HG02870 (cell line): Measurements from ENCODE around the gene LRRC38.
A peak's percentile ranks its signal among the peaks of the same experiment; 100 is the strongest.

ENCODE experiments used
- ATAC-seq: cut with Tn5 transposase; IDR thresholded peaks from one replicate; pipeline ENCODE4 v1.9.1; 2021; ENCODE audit warnings: mild to moderate bottlenecking, moderate library complexity; ENCODE audit not compliant: unreplicated experiment

Gene LRRC38

DNA sequence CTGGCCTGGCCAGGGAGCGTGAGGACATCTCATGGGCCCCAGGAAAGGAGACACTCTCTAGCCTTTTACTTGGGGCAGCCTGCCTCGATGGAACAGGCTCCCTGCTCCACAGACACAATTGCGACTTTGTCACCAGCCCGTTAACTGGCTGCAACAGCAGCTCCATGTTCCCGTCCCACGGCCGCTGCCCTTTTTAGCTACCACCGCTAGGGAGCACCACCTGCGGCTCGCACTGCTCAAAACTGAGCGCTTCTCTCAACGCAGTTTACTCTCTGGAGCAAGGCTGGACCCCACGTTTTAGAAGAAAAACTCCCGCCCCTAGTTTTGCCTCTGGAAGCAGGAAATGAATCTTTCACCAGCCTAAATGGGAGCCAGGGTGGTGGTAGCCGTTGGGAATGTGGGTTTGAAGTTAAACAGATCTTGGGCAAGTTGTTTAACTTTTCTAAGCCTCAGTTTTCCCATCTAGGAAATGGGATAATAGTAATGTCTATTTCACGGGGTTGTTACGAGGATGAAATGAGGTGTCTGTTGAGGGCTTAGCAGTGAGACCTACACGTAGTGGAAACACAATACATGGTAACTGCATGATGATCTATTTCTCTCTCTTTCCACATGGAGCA, 3.5 kb upstream of the LRRC38 start:
- ATAC-seq, result no peak

DNA sequence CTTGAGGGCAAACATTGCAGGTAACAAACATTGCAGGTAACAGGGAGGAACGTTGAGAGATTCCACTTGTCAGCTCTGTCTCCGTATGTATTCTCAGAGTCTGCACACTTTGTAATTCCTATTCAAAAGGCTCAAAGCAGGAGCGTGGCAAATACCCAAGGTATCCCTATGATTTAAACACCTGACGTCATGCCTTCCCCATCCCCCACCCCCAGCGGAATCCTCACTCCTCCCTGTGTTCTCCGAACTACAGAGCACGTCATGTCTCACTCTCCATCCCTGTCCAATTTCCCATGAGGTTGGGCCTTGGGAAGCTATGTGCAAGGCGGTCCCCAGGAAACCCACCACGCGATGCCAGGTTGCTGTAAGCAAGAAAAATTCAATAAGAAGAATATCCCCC, 2.8 kb upstream of the LRRC38 start:
- no peak for ATAC-seq

DNA sequence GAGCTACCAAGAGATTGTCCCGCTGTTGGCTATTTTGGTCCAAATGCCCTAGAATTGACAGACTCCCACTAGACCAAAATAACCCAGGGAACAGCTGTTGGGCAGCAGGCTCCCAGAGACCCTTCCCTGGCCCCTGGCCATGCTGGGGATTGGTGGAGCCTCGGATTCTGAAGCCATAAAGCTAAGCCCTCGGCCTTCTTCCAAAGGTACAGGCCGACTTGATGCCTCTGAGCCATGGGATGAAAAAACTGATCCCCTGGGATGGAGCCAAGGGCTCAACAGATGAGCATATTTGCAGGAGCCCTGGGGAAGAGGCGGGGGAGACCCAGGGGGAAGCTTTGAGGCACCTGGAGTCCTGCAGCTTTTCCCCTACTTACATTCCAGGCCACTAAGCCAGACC, 1.0 kb upstream of the LRRC38 start:
- no peak for ATAC-seq

DNA sequence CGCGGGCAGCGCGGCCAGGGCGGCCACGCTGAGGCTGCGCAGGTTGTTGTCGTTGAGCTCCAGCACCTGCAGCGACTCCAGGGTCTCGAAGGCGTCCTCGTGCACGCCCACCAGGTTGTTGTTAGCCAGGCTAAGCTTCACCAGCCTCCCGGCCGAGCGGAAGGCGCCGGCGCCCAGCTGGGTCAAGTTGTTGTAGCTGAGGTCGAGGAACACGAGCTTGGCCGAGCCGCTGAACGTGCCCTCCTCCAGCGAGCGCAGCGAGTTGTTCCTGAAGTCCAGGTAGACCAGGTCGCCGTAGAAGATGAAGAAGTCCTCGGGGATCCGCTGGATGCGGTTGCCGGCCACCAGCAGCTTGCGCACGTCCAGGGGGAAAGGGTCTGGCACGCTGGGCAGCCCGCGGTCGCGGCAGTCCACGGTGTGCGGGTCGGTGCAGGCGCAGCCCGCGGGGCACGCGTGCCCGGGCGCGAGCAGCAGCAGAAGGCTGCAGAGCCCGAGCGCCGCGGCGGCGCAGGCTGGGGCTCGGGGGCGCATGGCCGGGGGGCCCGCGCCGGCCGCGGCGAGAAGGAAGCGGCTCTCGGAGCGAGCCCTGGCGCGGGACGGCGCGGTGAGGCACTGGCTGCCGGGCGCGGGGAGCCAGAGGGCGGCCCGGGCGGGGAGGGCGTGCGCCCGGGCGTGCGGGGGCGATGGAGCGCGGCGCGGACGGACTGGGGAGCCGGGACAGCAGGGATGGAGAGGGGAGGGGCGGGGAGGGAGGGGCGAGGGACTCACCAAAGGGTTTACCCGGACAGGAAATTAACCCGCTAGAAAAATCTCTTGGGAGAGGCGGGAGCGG, 524 bp downstream of the LRRC38 start:
- no peak for ATAC-seq

DNA sequence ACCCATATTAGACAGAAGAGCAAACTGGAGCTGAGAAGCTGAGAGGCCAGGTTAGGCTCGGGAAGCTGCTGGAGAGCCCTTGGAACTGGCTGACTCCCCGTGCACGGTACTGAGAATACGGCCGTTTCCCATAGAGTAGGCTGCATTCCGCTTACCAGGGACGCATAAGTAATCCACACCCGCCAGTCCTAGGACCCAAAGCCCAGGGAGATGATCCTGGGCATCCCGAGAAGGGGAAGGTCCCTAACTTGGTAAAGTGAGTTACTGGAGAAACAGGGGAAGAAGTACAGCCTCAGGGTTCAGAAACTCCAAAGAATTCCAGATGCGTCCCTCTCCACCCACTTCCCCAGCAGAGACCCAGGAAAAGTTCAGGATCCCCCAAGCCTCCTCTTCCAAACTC, 1.3 kb downstream of the LRRC38 start:
- no peak for ATAC-seq

DNA sequence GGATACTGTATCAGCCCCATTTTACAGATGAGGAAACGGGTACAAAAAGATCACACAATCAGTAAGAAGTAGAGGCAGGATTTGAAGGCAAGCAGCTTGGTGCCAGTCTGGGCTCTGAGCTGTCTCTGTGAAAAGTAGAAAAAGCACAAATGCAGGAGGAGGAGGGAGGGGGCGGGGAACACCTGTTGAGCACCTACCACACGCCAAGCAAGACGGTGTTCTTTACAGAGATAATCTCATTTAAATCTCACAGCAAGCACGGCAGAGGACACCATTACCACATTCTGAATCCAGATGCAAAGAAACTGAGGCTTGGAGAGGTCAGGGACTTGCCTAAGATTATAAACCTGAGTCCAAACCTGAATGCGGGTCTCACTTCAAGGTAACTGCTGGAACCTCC, 3.3 kb downstream of the LRRC38 start:
- ATAC-seq, result no peak

DNA sequence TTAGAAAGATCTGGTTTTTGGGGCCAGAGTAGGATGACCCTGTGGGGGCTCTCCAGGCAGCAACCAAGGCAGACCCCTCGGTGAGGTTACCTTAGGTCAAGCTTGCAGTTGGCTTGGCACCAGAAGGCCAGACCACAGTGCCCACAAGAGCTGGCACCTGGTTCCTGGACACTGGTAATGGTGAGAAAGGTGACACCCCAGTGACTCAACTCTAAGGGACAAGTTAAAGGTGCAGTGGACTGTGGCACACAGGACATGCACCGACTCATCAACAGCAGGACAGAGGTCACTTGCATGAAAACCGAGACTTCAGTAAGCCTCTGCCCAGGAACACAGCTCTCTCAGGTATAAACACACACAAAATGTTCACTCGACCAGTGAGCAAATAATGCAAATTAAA, 6.7 kb downstream of the LRRC38 start:
- no peak for ATAC-seq

DNA sequence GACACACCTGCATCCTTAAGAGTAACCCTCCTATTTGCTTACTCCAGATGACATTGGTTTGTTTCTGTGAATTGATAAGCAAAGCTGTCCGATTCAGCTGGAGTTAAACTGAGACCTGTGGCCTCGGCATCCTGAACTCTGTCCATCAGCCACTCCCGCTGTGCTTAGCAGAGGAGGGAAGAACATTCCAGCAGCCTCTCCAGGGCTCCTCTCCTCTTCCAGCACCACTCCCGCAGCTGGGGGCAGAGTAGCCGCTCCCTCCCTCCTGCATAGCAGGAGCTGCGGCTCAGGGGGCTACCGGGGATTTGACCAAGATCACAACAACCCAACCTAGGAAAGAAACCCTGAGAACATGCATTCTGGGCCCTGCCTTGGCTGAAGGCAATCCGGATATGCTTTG, 8.8 kb downstream of the LRRC38 start:
- ATAC-seq, result no peak

DNA sequence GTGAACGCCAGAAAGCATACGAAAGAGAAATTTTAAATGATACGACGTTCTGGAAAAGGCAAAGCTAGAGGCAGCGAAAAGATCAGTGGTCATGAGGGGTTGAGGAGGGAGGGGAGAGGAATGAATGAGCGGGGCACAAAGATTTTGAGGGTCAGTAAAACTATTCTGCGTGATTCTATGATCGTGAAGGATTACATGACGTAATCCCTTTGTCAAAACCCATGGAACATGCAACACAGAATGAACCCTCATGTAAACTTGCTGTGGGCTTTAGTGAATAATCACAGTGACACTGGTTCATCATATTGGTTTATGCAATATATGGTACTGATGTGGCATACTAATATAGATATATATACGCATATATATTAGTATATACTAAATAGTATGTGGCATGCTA, 13.0 kb downstream of the LRRC38 start:
- ATAC-seq, result no peak

DNA sequence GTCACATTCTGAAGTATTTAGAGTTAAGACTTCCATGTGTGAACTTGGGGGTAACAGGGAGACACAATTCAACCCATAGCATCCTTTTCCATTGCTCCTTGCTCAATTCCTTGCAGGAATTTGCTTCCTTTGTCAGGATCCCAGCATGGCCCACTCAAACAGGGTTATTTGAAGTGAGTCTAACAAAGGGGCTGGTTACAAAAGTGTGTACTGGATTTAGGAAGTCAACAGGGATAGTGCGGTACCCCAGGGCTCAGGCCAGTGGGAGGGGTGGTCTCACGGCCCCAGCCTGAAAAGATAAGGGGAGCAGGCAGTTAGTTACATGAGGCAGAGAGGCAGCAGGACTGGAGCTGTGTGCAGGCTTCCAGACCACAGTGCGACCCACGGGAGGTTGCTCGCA, 14.4 kb downstream of the LRRC38 start:
- no peak for ATAC-seq

DNA sequence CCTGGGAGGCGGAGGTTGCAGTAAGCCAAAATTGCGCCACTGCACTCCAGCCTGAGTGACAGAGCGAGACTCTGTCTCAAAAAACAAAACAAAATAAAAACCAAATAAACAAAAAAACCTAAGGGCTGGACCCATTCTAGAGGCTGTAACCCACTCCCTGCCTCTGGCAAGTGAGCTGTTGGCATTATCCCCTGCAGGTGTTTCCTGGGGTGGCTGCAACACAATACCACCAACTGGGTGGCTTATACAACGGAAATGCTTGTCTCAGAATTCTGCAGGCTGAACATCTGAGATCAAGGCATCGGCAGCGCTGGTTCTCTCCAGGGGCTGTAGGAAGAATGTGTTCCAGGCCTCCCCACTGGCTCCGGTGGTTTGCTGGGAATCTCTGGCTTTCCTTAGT, 15.2 kb downstream of the LRRC38 start:
- no peak for ATAC-seq

DNA sequence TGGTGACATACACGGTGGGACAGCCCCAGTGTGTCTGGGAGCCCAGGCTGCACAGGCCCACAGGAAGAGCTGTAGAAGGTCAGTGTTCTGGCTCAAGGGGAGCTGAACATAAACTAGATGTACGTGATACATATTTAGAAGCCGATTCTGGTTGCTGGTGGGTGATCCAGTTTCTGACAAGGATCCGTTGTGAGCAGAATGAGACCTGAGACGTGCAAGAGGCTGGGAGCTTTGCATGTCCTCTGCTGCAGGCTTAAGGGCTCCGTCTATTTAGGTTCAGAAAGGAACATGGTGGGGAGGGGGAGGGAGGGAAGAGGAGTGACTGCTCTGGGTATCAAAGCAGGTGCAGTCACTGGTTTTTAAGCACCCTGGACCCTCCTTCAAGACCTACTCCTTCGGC, 18.6 kb downstream of the LRRC38 start:
- no peak for ATAC-seq

DNA sequence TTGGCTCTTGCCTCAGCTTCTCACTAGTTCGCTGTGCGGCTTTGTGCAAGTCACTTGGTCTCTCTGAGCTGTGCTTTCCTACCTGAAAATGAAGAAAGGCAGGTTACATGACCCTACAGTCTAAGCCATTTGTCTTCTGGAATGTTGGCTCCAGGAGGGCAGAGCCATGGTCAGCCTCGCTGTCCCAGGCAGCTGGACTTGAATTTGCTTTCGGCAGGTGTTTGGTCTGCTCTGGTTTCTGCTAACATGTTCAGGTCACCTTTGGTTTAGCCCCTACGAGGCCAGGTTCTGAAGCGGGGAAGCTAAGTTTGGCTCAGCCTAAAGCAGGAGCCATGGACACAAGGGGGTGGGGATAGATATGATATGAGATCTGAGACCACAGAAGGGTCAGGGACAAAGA, 19.1 kb downstream of the LRRC38 start:
- no peak for ATAC-seq

DNA sequence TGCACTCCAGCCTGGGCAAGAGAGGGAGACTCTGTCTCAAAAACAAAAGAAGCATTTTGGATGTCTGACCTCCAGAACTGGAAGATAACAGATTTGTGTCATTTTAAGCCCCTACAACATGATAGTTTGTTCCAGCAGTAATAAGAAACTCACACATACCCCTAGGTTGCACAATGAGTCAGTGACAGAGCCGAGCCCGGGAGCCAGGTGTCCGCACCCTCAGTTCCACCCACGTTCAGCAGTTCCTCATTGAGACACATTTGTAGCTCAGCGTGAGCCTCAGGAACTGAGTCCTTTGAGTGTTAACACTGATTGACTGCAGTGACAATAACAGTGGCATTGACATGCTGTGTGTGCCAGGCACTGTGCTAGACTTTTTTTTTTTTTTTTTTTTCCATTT, 19.8 kb downstream of the LRRC38 start:
- peak; percentile 73 for ATAC-seq

DNA sequence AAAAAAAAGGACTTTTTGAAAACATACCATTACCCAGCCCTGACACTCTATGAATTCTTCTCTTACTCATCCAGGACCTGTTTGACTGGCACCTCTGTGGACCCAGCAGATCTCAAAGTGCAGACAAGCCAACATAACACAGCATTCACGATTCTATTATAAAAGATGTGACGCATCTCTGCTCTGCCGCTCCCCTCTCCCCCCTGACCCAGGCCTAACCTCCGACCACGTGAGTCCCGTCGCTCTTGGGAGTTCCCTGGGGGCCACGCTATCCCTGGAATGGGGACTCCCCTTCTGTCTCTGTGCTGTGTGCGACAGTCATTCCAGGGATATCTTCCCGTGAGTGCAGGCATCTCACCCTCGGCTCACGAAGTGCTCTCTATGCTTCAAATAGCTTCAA, 21.1 kb downstream of the LRRC38 start:
- ATAC-seq, result no peak

DNA sequence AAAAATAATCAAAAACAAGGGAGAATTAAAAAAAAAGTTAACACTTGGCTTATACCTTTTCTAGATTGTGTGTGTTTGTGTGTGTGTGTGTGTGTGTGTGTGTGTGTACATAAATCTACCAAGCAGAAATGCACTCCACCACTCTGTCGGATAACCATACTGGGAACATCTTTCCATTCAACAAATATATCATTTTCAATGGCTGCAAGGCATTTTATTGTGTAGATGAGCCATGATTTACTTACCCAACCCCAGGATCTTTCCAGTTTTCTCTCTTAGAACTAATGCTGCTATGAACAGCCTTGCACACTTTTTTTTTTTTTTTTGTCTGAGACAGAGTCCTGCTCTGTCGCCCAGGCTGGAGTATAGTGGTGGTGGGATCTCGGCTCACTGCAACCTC, 25.8 kb downstream of the LRRC38 start:
- ATAC-seq, result no peak

DNA sequence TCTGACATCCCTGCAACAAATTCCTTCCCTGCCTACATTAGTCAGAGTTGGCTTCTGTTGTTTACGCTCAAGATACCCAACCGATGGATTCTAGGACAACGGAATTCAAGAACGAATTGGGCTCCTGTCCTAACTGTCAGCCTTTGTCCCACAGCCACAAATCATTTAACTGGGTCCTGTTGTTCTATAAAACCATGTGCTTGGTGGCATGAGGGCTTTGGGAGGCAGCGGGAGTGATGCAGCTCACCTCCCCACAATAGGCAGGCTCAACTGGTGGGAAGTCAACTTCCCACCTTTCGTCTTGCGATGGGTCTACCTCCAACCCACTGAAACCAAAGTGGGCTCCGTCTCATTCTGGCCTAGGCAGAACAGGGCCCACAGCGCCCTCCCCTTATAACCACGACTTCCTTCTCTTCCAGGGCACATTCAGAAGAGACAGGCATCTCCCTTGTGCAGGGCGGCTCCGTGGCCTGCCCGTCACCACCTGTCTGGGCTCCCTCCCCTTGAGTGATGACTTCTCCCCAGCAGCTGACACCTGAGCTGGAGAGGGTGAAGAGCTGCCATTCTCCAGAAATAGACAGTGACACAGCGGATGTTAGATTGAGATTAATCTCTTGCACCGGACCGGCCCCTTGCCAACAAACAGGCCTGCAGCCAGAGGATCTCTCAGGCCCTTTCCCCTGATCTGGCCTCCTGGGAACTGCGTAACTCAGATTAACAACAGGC, 26.5 kb downstream of the LRRC38 start:
- ATAC-seq, result no peak

DNA sequence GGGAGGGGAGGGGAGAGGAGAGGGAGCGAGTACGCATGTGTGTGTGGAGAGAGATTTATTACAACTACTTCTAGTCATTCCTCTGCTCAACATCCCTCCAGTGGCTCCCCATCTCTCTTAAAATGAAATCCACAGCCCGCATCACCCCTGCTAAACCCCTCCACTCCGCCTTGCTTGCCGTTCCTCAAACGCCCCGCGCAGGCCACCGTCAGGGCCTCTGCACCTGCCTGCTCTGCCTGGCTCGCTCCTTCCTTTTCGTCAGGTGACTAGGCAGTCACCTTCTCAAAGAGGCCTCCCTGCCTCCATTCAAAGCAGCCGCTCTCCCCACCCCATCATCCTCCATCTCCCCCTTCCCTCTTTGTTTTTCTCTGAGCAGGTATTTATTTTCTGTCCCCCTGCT, 29.9 kb downstream of the LRRC38 start:
- no peak for ATAC-seq

DNA sequence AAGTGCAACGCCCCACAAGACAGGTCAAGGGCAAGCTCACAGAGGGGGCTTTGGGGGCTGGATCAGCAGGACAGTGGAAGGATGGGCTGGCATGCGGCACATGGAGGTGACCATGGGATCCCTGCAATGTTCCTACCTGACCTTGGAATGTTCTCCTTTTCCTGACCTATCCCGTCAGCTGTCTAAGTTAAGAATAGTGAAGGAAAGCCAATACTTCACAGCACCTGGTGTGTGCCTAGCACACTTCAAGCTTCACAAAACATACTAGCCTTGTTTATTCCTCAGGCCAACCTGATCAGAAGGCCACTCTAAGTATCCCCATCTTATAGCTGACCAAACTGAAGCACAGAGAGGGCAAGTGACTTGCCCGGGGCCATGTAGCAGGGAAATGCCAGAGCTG, 31.2 kb downstream of the LRRC38 start:
- no peak for ATAC-seq

DNA sequence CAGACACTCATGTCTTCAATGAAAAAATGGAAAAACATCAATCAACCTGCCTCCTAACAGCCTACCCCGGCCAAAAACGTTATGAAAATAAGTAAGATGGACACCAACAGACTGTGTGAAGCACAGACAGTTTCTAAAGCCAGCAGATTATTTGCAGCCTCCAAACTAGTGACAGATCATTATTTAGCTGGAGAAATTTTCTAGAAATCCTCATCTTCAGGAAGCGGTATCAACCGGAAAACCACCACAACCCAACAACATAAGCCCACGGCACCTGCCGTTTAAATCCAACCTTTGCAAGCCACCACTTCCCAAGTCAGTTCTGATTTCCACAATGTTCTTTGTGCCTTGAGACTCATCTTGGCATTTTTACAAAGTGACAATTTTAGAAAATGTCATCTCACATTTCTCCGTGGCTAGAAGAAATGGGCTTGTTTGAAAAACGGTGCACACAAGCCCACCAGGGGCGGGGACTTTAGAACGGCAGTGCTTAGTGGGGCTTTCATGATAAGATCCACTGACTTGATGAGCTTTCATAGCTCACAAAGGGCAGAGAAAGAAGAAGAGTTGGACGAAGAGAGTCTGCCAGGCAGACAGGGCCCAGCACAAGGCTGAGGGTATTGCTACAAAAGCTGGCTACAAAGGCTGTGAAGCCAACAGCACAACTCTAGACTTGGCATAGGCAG, 34.5 kb downstream of the LRRC38 start:
- ATAC-seq, result no peak

DNA sequence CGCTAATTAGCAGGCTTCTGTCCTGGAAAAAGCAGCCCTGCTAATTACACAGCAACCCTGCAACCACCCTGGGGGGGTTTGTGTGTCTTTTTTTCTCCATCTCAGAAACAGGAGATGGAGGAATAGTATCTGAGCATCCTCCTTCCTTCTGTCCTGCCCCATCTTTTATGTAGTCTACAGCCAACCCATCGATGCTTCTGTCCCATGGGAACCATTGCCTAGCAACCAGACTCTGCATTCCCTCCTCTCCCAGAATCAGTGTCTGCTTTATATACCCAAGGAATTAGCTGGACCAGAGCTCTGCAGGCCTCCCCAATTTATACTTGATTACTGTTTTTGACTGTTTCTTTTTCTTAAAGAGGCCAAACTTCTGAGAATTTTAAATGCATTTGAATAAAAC, 35.1 kb downstream of the LRRC38 start:
- no peak for ATAC-seq

DNA sequence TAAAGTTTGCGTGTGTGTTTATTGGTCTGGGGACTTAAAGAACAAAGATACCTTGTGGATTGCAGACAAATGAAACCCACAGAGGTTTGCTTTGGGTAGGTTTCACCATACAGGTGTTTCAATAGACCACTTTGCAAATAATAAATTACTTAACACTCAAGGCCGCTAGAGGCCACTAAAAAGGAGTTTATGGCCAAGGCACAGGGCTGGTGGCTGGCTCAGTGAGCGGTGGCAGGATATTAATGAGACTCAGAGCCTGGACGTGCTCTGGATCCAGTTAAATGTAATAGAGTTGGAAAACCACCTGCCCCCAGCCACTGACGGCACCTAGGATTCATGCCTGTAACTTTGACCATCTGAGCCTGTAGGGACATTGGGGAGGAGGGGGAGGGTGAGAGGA, 44.5 kb downstream of the LRRC38 start:
- ATAC-seq, result no peak
